HG02642 (cell line): ENCODE measurements around the gene CORO2A.

ENCODE experiments used
- ATAC-seq: cut with Tn5 transposase; IDR thresholded peaks from one replicate; pipeline ENCODE4 v1.9.1; 2021; ENCODE audit warnings: mild to moderate bottlenecking; ENCODE audit not compliant: unreplicated experiment, poor library complexity

CORO2A gene, protein sequence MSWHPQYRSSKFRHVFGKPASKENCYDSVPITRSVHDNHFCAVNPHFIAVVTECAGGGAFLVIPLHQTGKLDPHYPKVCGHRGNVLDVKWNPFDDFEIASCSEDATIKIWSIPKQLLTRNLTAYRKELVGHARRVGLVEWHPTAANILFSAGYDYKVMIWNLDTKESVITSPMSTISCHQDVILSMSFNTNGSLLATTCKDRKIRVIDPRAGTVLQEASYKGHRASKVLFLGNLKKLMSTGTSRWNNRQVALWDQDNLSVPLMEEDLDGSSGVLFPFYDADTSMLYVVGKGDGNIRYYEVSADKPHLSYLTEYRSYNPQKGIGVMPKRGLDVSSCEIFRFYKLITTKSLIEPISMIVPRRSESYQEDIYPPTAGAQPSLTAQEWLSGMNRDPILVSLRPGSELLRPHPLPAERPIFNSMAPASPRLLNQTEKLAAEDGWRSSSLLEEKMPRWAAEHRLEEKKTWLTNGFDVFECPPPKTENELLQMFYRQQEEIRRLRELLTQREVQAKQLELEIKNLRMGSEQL

DNA sequence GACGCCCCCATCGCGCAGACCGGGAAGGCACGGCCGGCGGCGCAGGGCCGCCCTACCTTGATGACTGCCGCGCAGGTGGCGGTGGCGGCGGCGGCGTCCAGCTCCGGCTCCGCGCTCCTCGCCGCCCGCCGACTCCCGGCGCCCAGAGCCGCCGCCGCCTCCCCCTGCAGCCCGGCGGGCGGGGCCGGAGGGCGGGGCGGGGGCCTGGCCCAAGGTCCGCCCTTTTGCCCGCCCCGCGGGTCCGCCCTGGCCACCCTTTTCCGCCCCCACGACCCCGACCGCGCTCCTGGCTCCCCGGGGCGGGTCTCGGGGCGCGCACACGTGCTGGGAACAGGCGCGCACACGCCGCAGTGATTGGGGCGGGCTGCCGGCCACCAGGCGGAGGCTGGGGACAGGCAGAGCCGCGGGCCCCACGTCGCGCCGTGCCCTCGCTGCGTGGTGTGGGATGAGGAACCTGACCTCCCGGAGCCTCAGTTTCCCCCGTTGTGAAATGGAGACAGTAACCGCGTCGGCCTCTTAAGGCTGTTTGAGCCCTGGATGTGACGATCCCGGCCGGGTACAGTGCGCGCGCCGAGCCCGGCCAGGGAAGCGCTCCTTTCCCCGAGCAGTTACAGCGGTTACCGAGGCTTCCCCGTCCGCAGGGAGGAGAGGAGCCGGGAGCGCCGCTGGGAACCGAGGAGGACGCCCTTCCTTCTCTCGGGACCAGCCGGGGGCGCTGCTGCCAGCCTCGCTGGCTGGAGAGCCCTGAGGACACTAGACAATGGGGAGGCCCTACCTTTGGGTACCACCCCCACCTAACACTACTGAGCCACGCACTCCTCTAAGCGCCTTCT is at the start of gene CORO2A:
Gene CORO2A (minus strand): TSS at position 135 of the 833 bp plus-strand sequence. CDS start 34,977 bp downstream, outside the sequence.
- peak; percentile 70 for ATAC-seq

DNA sequence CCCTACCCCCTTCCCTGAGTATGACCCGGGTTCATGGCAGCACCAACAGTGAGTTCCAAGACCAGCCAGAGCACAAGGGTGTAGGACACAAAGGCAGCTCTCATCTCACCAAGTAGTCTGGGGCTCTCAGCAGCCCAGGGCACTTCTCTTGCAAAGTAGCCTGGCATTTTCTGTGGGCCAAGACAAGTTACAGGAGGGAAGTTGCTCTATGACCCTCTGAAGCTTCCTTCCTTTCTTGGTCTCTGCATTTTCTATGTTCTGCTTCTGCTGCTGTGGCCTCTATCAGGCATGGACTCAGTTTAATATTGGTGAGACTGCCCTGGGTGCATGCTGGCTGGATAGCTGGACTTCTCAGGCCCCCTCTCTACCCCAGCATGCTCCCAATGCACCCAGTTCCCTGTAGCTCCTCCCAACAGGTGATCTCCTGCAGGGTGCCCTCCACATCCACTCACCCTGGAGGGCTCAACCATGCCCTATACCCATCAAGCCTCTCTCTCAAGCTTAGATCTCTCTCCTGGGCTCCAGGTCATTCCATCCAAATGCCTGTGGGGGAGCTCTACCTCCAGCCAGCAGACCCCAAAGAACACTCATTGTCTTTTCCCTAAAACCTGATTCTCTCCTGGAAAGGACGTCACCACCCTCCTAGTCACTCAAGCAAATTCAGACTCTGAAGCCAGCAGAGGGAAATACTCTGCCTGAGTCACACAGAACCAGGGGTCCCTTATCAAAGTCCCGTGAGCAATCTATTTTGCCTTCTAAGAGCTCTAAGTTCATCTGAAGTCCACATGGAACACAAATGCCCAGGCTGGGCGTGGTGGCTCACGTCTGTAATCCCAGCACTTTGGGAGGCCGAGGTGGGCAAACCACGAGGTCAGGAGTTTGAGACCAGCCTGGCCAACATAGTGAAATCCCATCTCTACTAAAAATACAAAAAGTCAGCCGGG is 49.2 kb upstream of the CORO2A start:
- no peak for ATAC-seq

DNA sequence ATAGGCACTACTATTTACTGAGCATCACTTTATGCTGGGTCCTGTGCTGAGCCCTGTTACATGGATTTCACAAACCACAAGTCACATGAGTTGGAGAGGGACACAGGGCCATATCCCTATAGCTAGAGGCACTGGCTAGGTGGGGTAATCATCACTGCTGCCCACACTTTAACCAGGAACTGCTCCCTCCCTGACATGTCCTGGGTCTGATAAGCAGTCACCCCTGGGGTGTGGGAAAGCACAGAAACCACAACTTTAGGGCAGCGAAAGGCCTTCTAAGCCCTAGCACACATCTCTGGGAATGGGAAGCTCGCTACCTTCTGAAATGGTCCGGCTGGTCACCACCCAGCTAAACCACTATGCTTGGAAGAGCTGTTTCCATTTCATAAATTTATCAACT is 48.0 kb upstream of the CORO2A start:
- no peak for ATAC-seq

DNA sequence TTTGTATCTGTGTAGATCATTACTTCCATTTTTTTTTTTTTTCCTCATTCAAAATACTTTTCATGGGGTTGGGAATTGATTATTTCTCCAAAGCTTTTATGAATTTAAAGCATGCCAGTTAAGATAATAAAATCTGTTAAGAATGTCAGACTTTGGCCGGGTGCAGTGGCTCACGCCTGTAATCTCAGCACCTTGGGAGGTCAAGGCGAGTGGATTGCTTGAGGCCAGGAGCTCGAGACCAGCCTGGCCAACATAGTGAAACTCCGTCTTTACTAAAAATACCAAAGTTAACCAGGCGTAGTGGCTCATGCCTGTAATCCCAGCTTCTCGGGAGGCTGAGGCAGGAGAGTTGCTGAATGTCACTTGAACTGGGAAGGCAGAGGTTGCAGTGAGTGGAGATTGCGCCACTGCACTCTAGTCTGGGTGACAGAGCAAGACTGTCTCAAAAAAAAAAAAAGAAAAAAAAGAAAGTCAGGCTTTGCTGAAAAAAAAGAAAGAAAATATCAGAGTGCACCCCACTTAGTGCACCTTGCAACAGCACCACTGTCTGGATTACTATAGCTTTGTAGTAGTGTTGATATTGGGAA is 44.6 kb upstream of the CORO2A start:
- no peak for ATAC-seq

DNA sequence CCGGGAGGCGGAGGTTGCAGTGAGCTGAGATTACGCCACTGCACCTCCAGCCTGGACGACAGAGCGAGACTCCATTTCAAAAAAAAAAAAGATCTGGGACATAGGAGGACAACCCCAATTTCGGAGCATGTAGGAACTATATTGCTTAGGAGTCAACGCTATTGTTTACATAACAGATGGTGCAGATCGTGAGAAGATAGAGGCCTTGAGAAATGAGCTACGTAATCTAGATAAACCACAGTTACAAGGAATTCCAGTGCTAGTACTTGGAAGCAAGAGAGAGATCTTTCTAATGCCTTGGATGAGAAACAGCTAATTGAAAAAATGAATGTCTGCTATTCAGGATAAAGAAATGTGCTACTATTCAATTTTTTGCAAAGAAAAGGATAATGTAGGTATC is 42.7 kb upstream of the CORO2A start:
- ATAC-seq, result no peak

DNA sequence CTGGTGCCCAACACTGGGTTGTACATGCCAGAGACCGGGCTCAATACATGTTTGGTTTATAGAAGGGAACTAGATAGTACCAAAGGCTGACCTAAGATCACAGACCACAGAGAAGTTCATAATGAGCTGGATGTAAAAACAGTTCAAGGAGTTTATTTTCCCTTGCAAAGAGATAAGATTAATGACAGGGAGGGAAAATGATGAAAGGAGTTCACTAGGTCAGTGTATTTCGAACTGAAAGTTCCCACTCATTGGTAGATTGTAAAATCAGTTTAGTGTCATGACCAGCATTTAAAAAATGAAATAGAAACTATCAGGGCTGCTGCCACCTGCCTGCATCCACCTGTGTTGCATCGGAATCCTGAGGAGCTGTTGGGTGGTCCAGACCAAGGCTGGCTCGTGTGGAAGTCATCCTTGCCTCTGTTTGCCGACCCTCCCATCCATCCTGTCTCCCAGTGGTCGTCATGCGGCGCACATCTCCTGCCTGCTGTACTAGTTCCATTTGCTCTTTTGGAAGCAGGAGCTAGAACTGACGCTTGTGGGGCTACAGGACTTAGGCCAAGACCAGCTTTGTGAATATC is 41.9 kb upstream of the CORO2A start:
- ATAC-seq, result no peak

DNA sequence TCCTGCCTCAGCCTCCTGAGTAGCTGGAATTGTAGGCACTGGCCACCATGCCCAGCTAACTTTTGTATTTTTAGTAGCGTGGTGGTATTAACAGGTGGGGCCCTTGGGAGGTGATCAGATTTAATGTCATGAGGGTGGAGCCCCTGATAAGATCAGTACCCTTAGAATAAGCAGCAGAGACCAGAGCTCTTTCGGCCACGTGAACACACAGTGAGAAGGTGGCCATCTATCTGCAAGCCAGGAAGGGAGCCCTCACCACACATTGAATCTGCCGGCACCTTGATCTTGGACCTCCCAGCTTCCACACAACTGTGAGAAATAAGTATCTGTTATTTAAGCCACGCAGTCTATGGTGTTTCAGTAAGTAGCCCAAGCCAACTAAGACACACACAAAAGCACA is 40.5 kb upstream of the CORO2A start:
- no peak for ATAC-seq

DNA sequence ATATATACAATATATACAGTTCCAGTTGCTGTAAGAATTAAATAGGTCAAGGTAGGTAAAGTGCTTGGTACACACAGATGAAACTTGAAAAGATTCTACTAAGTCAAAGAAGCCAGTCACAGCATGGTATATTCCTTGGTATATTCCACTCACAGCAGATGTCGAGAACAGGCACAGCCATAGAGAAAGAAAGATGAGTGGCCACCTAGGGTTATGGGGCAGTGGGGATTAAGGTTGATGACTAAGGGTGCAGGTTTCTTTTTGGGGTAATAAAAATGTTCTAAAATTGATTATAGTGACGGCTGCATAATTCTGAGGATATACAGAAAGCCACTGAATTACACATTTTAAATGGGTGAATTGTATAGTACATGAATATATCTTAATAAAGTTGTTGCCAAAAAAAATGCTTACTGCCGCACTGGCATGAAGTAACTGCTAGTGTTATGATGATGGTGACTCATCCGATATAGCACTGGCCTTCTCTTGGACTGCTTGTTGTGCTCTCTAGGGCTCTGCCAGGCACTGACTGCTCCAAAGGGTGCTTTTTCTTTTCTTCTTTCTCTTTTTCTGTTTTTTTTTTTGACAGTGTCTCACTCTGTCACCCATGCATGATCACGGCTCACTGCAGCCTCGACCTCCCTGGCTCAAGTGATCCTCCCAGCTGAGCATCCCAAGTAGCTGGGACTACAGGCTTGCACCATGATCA is 39.5 kb upstream of the CORO2A start:
- no peak for ATAC-seq

DNA sequence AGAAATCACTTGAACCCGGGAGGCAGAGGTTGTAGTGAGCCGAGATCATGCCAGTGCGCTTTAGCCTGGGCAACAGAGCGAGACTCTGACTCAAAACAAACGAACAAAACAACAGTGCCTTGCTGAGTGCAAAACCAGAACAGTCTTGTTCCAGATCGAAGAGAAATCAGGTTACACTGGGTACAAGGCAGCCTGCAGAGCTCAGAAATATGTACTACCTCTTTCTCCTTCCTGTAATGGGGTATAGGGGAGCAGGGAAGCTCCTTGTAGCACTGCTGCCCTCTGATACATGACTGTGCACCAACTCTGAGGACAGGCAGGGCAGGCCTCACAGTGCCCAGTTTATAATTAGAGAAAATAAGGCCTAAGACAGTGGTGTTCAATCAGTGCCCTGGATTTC is 38.4 kb upstream of the CORO2A start:
- ATAC-seq, result no peak

DNA sequence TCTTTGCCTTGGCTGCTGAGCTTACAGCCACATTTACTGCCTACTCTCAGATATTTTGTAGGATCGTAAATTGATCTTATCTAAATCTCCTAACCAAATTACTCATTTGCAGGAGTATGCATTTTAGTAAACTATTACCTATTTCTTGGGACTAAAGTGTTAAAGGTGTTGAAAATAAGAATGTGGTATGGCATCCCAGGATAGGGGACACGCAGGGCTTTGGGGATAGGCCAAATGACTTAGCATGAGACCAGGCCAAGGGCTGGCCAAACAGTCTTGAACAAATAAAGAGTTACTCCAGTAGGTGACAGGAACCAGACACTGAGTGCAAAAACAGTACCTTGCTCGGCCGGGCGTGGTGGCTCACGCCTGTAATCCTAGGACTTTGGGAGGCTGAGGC is 37.9 kb upstream of the CORO2A start:
- no peak for ATAC-seq

DNA sequence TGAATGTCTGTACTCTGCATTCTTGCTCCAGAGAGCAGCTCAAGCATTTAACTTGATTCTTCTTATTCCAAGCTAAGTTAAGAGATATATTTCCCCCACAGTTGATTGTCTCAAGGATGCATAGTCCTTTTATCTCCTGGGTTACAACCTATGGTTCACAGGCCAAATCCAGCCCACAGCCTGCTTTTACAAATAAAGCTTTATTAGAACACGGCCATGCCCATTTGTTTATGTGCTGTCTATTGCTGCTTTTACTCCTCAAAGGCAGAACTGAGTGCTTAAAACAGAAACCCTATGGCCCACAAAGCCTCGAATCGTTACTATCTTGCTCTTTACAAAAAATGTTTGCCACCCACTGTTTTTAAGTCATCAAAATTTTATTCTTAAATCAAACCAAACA is 37.2 kb upstream of the CORO2A start:
- no peak for ATAC-seq

DNA sequence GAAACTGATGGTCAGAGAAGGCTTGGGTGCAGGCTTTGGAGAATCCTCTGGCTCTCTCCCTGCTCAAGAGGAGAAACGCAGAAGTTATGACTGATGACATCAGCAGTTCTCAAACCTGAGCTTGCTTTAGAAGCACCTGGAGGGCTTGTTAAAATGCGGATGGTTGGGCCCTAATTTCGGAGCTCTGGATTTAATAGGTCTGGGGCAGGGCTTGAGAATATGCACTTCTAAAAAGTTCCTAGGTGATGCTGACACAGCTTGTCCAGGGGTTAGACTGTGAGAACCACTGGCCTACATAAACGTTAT is 36.6 kb upstream of the CORO2A start:
- ATAC-seq, result no peak

DNA sequence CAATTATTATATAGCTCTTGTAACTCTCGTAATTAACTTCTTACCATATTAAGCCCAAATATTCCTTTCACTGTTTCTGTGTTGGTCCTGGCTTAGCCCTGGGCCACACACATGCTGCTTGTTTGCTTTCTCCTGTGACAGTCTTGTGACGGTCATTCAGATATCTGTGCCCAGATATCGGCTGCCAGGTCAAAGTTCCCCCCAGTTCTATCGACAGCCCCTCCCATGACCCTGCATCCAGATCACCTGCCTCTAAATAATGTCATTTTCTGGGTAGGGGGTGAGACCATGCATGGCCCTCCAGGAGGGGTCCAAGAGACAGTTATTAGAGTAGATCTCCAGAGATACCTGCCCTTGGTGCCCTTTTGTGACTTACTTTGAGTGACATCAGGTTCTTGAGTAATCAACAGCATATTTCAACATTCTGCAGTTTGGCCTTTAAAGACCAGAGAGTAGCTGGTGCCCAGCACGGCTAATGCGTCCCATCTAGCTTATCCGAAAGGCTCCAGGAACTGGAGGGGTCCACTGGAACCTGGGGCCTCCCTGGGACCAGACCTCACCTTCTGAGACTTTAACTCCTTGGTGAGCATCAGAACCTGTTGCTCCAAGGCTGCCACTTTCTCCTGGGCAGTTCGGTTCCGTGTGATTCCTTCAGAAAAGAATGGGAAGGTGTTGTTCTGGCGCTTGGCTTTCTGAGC is 36.1 kb upstream of the CORO2A start:
- no peak for ATAC-seq

DNA sequence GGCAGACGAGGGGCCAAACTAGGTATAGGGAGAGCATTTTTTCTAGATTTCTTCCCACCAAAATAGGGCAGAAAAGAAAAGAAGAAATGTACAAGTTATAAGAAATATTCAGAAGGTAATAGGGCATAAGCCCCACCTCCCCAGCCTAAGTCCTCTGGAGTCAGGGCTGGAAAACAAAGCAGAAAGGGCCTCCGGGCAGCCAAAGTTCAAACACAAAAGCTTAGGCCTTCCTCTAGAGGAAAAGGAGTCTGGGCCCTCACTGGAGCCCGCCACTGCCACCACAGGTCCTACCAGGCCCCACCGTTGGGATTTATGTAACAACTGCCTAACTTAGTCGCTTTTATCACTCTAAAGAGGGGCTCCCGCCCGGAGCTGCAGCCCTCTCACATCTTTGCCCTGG is 35.4 kb upstream of the CORO2A start:
- no peak for ATAC-seq

DNA sequence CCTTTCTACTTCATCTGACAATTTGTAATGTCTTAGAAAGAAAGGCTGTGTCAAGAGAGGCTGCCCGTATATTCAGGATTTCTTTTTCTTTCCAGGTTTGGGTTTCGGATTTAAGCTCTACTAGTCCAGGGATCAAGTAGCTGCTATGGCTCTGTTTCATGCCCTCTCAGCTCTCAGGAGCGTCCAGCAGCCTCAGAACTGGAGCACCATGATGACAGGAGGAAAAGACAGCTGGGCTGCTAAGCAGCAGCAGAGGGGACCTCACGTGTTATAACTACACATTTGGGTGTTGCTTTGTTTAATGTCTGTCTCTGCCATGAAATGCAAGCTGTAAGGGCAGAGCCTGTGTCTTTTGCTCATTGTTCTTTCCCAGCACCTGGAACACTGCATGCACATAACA is 34.5 kb upstream of the CORO2A start:
- no peak for ATAC-seq

DNA sequence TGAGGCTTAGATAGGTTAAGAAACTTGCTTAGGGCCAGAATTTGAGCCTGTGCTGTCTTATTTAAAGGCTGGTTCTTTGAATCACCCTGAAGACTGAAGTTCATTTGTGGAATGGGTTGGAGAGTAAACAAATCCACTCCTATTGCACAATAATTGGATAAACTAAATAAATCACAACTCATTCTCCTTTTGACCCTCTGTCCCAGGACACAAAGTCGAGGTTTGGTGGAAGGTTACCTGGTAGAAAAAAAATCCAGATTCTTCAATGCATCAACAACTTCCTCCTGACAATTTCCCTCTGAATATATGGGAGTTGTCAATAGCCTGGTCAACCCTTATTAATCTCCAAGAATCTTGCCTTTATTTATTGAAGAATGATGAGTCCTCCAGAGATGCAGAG is 34.1 kb upstream of the CORO2A start:
- ATAC-seq, result no peak

DNA sequence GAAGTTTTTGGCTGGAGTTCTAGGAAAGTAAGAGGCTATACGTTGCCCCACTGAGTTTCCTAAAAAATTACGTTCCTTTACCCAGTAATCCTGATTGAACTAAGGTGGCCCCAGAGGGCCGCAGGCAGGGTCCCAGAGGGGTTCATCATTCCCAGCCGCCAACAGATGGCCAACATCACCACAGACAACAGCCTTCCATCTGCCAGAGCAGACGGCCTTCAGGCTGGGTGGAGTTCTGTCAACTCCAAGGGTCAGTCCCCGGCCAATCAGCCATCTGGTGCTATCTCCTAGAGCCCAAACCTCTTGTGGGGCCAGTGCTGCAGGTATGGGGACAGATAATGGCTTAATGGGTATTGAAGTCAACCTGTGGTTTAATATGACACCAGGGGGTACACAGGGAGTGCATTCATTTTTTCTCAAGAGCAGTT is 32.6 kb upstream of the CORO2A start:
- no peak for ATAC-seq

DNA sequence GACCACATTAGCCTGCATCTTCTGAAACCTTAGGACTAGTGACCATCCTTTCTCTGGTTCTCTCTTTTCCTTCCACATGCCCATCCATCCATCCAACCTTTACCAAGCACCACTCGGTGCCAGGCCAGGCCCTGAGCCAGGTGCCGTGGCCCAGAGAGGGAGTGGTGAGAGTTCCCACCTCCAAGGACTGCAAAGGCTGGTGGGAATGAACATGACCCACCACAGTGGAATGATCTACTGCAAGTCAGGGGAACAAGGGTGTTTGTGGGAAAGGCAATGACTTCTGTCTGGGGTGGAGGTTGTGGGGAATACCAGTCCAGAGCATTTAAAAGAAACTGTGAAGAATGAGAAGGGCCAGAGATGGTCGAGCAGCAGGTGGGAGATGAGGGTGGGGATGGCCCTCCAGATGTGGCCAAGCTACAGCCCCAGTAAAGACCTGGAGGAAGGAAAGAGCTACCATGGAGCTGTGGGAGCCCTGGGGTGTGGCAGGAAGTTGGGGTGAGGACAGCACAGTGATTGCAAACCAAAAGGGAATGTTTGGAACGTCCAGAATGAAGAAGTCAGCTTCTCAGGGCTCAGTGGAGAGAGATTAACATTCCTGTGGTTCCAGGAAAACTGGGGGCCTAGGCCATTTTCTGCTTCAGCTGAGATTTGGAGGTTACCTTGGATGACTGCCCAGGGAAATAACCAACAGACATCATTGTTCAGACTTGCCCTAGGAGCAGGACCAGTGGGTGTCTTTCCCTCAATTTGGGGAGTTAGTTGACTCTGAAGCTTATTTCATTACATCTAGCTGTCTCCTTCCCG is 30.7 kb upstream of the CORO2A start:
- ATAC-seq, result no peak
